K562 (cell line): ENCODE data around the gene KRT6C. TPM values are rescaled to one million over a fixed set of nuclear protein-coding genes. Genes with fewer than 3 reads are reported as not detected.

Experiments
- ATAC-seq: fragments of 200-7000 bp; cut with Tn5 transposase; 3 replicates; pipeline ENCODE4 v1.9.1; 2020; ENCODE audit warnings: moderate library complexity
- BruUV-seq: library from RNA; stranded (reverse); fragments of 400-500 nt; replicated peaks from 2 replicates; lab custom pipeline; 2021; lab: Mats Ljungman, UMichigan
- CTCF ChIA-PET: fragments of 300-600 bp; formaldehyde crosslinking; extraction: SDS; loops from one replicate; lab custom pipeline; 2021; ENCODE audit warnings: low intra/inter-chr PET ratio; lab: Yijun Ruan, JAX
- POLR2A ChIA-PET: fragments of 300-600, 350-650 bp; sonication (Branson Sonifier 250); formaldehyde crosslinking; extraction: SDS; loops from one replicate; lab custom pipeline; 2021; ENCODE audit warnings: antibody characterized with exemption, inconsistent platforms; lab: Yijun Ruan, JAX
- DNase-seq, 4 experiments: peaks; one replicate each; pipeline versions ENCODE4 v3.0.0 to v3.0.0-alpha.2; 2011 to 2018; ENCODE audit warnings: low spot score in 3 of 4, mixed read lengths in 3 of 4; ENCODE audit errors: extremely low read depth in 1 of 4
- FAIRE-seq: peaks from 2 replicates; lab custom pipeline; 2011; peaks lifted over from hg19 to GRCh38; lab: Jason Lieb, UNC
- H2AFZ ChIP-seq: 2 replicates; pipeline ENCODE4 v1.6.0; 2011; ENCODE audit warnings: low read depth, low read length, control low read depth, inconsistent platforms
- H3K27ac ChIP-seq: fragments of 200-600 bp; 3 replicates; pipeline ENCODE4 v1.8.0; 2011; ENCODE audit warnings: low read depth, mild to moderate bottlenecking, control low read depth, inconsistent platforms, low read length, moderate library complexity, mixed read lengths; ENCODE audit errors: extremely low read depth
- H3K27me3 ChIP-seq, 2 experiments: fragments of 300-600 bp in 1 of 2; 2 replicates in 1 of 2; 3 replicates in 1 of 2; pipeline versions ENCODE4 v1.6.0 to v1.8.0; 2011; ENCODE audit warnings: inconsistent platforms in 2 of 2, low read length in 2 of 2, mild to moderate bottlenecking in 1 of 2, mixed read lengths in 1 of 2, moderate library complexity in 1 of 2; ENCODE audit not compliant: control insufficient read depth in 2 of 2, insufficient read depth in 2 of 2
- H3K36me3 ChIP-seq: fragments of 300-600 bp; 3 replicates; pipeline ENCODE4 v1.8.0; 2011; ENCODE audit warnings: mild to moderate bottlenecking, low read length, inconsistent platforms; ENCODE audit not compliant: control insufficient read depth, insufficient read depth
- H3K4me1 ChIP-seq, 2 experiments: fragments of 200-600 bp in 1 of 2; replicated peaks in 1 of 2; 2 replicates in 1 of 2; 3 replicates in 1 of 2; pipeline versions ENCODE4 v1.5.1 to v1.8.0; 2011; ENCODE audit warnings: inconsistent platforms in 2 of 2, low read length in 2 of 2, mild to moderate bottlenecking in 1 of 2, mixed read lengths in 1 of 2, moderate library complexity in 1 of 2; ENCODE audit not compliant: control insufficient read depth in 2 of 2, insufficient read depth in 2 of 2
- H3K4me2 ChIP-seq: 2 replicates; pipeline ENCODE4 v1.6.1; 2011; ENCODE audit warnings: low read length, control low read depth, inconsistent platforms, mixed read lengths; ENCODE audit not compliant: insufficient read depth
- H3K4me3 ChIP-seq: fragments of 200-600 bp; sonication (generic), shearing (Covaris generic); 2 replicates; pipeline ENCODE4 v1.5.1; 2016; ENCODE audit warnings: control low read depth, inconsistent platforms
- H3K79me2 ChIP-seq: fragments of 200-600 bp; 3 replicates; pipeline ENCODE4 v1.8.0; 2011; ENCODE audit warnings: low read length, inconsistent platforms; ENCODE audit not compliant: control insufficient read depth, insufficient read depth
- H3K9ac ChIP-seq, 2 experiments: 2 replicates each; pipeline versions ENCODE4 v1.6.0 to v1.6.1; 2011; ENCODE audit warnings: low read depth in 2 of 2, low read length in 2 of 2, control low read depth in 1 of 2, inconsistent platforms in 1 of 2, mild to moderate bottlenecking in 1 of 2, mixed read lengths in 1 of 2; ENCODE audit not compliant: insufficient read depth in 1 of 2
- H3K9me1 ChIP-seq: one replicate; pipeline ENCODE4 v1.6.0; 2011; ENCODE audit warnings: inconsistent platforms, mild to moderate bottlenecking, low read length, moderate library complexity; ENCODE audit not compliant: control insufficient read depth, insufficient read depth
- H3K9me3 ChIP-seq: replicated peaks from 2 replicates; pipeline ENCODE4 v1.5.1; 2011; ENCODE audit warnings: low read depth, low read length, inconsistent platforms; ENCODE audit not compliant: control insufficient read depth, insufficient read depth
- H4K20me1 ChIP-seq: replicated peaks from 2 replicates; pipeline ENCODE4 v1.6.1; 2011; ENCODE audit warnings: low read length, inconsistent platforms, mixed read lengths; ENCODE audit not compliant: control insufficient read depth, insufficient read depth
- BDP1 ChIP-seq: IDR thresholded peaks from 3 replicates; pipeline ENCODE4 v1.6.1; 2011; ENCODE audit not compliant: insufficient read length, insufficient read depth
- E2F3 ChIP-seq: fragments of 250-450 bp; sonication (Bioruptor Pico); IDR thresholded peaks from 2 replicates; pipeline ENCODE4 v1.4.0; 2020; ENCODE audit warnings: mild to moderate bottlenecking
- ESRRA ChIP-seq: fragments of 450-650 bp; IDR thresholded peaks from 2 replicates; pipeline ENCODE4 v1.6.1; 2014; ENCODE audit warnings: low read depth, mild to moderate bottlenecking, moderate library complexity, borderline replicate concordance
- GATAD2B ChIP-seq: fragments of 450-650 bp; IDR thresholded peaks from 2 replicates; pipeline ENCODE4 v1.6.1; 2017; ENCODE audit warnings: mild to moderate bottlenecking, borderline replicate concordance
- HIVEP1 ChIP-seq: fragments of 250-450 bp; sonication (Bioruptor Pico); IDR thresholded peaks from 2 replicates; pipeline ENCODE4 v1.4.0; 2020; ENCODE audit warnings: mild to moderate bottlenecking
- NCOA6 ChIP-seq: fragments of 450-650 bp; IDR thresholded peaks from 2 replicates; pipeline ENCODE4 v1.6.1; 2017; ENCODE audit warnings: mild to moderate bottlenecking
- PHF8 ChIP-seq: fragments of 200-600 bp; sonication (generic); IDR thresholded peaks from 2 replicates; pipeline ENCODE4 v1.6.1; 2012; ENCODE audit warnings: mixed run types, mild to moderate bottlenecking, inconsistent platforms, low read length, moderate library complexity, borderline replicate concordance
- SIN3A ChIP-seq, 2 experiments: fragments of 150-350 bp in 1 of 2; IDR thresholded peaks; 2 replicates each; pipeline ENCODE4 v1.6.1; 2011 to 2016; ENCODE audit warnings: borderline replicate concordance in 2 of 2, low read depth in 2 of 2, low read length in 2 of 2, mild to moderate bottlenecking in 2 of 2, moderate library complexity in 2 of 2; ENCODE audit not compliant: control insufficient read depth in 1 of 2
- ZNF354B ChIP-seq: fragments of 250-450 bp; sonication (Bioruptor Pico); IDR thresholded peaks from 2 replicates; pipeline ENCODE4 v1.4.0; 2020
- ZNF764 ChIP-seq: fragments of 250-450 bp; sonication (Bioruptor Pico); IDR thresholded peaks from 2 replicates; pipeline ENCODE4 v1.4.0; 2020; ENCODE audit warnings: low read depth, mild to moderate bottlenecking, moderate library complexity
- WGBS: fragments of 100-300 bp; shearing (Covaris generic); methylation state at CpG from one replicate; pipeline ENCODE4 v1.1.6; 2016; ENCODE audit warnings: low coverage, mixed read lengths; ENCODE audit not compliant: insufficient coverage; ENCODE audit errors: missing lambda C conversion rate; 5-methylcytosine and 5-hydroxymethylcytosine counted together
- in situ Hi-C: fragments of 300-500 bp; cut with MboI; formaldehyde crosslinking; loops from 4 replicates; pipeline ENCODE4 v1.15.0; 2018; ENCODE audit warnings: inconsistent platforms, mixed read lengths
- intact Hi-C: fragments of 100-400 bp; cut with micrococcal nuclease; formaldehyde crosslinking; loops from 2 replicates; pipeline ENCODE4 v1.14.2; 2022
- polyA plus RNA-seq, 8 experiments: library from polyadenylated mRNA; depleted of rRNA in 4 of 8; stranded (reverse) in 5 of 8; unstranded in 3 of 8; fragments of >200 nt; fragmentation: Nextera tagmentation in 2 of 8; fragmentation: Illumina TruSeq in 1 of 8; extraction: Ambion mirVana in 2 of 8; extraction: Trizol in 1 of 8; gene quantifications; 2 replicates each; pipeline versions ENCODE4 v1.2.1 to v1.2.3, GENCODE V29; 2011 to 2014; ENCODE audit warnings: inconsistent platforms in 1 of 8, missing spikeins in 1 of 8
- total RNA-seq, 7 experiments: library from RNA; depleted of rRNA in 6 of 7; stranded (reverse); fragments of >200 nt in 6 of 7; fragmentation: Illumina TruSeq in 2 of 7; extraction: Trizol in 2 of 7; gene quantifications; 2 replicates each; pipeline versions ENCODE4 v1.2.1 to v1.2.3, GENCODE V29; 2011 to 2021; ENCODE audit warnings: low replicate concordance in 1 of 7
- TF ChIP-seq, protein P1 (sequence below): fragments of 250-450 bp; sonication (Bioruptor Pico); IDR thresholded peaks from 2 replicates; pipeline ENCODE4 v1.8.0; 2022; ENCODE audit warnings: moderate library complexity, mild to moderate bottlenecking, inconsistent platforms

KRT6C gene
- total and polyA plus RNA-seq, 9 of the 15 experiments (the other 6 are each of a cell fraction or from before 2014, with no cell fraction given), result not detected

DNA sequence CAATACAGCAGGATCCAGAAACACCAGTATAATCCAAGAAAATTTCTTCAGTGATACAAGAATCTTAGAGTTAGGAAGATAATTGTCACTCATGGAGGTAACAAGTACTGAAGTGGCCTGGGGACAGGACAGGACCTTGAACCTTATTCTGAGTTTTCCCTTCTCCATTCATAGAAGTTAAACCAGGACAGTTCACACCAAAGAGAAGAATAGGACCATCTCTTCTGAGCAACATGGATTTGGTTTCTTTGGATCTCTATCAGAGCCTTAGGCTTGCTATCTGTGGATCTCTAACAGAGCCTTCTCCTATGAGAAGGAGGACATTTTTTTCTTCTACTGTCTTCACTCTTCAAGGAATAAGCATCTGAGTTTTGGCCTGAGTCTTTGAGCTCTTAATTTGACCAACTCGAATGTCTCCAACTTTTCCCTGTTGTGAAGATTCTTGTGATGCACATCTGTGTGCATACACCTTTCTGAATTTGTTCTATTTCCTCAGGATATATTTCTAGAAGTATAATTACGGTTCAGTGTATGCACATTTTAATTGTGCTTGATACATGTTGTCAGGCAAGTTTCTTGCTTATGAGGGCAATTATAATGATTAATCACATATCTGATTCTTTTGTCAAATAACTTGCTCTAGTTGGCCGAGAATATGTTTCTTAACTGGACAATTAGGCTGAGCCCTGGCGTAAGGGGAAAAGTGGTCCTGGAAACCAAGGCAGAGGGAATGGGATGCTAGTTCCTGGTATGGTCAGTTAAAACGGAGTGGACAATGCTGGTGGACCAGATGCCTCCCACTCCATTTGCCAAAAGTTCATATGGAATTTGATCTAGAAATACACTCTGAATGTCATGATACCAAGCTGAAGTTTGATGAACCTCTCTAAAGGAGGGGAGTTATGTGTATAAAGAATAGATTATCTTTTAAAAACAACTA, 12.8 kb upstream of the KRT6C start:
- ATAC-seq (no peak), FAIRE-seq (no peak), DNase-seq (no peak)
- Histone ChIP-seq H3K79me2 (no peaks in the 10 kb centered on the region), H2AFZ (no peak overlapping the region), H3K4me2 (no peak overlapping the region), H3K36me3 (no peaks in the 10 kb centered on the region), H3K9me1 (no peaks in the 10 kb centered on the region), H3K27ac (no peak overlapping the region), H3K9me3 (no peaks in the 10 kb centered on the region), H3K9ac (no peak overlapping the region), H3K27me3 (peaks cover 0 to 14% of the 10 kb centered on the region in 2 experiments; a peak in 3 of 5 replicates), H4K20me1 (no peaks in the 10 kb centered on the region), H3K4me3 (no peak overlapping the region), H3K4me1 (no peaks in the 10 kb centered on the region)
- ChIA-PET POLR2A (no interaction called here), CTCF (no interaction called here)
- in situ Hi-C loops (no loop called here), intact Hi-C loops (no loop called here)
- no TSS peak for BruUV-seq
- WGBS, result 1% methylated on average over 5 of the region's 5 CpGs
- no peak for TF ChIP-seq ZNF764
- TF ChIP-seq BDP1, result no peak
- TF ChIP-seq ZNF354B (CRISPR knock-in tag), result no peak
- no peak for TF ChIP-seq GATAD2B
- TF ChIP-seq, protein P1, sequence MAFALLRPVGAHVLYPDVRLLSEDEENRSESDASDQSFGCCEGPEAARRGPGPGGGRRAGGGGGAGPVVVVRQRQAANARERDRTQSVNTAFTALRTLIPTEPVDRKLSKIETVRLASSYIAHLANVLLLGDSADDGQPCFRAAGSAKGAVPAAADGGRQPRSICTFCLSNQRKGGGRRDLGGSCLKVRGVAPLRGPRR, result no peak
- TF ChIP-seq PHF8, result no peak
- no peak for TF ChIP-seq HIVEP1 (CRISPR knock-in tag)
- TF ChIP-seq ESRRA, result no peak
- TF ChIP-seq NCOA6, result no peak
- no peak for TF ChIP-seq SIN3A (IDR thresholded peaks at IDR 0.05; ENCODE audit: borderline replicate concordance in 2 of 2, control insufficient read depth in 1 of 2, low read depth in 2 of 2, low read length in 2 of 2)
- TF ChIP-seq E2F3, result no peak
